ENCODE measurements around the gene SEPTIN7.

The SEPTIN7 gene

DNA sequence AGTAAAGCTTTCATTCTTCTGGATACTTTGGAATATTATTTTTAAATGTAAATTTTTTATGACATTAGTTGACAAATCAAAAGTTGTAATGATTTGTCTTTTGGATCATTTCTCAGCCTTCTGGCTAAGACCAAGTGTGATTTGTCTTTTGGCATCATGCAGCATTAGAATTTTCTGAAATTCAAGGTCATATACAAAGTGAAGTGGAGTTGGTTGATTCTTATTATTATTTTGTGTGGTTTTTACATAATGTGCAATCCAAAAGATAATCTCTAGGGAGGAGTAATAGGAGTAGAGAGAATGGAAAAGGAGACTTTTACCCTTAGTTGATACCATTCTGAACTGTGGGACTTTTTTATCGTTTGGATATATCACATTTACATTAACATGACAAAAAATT is 24.2 kb upstream of the SEPTIN7 start:
- no peaks in the 10 kb centered on the region for H3K9me3 Mint-ChIP-seq
- ATAC-seq (replicated peaks) (no peak), DNase-seq (no peak)
- no peak overlapping the region for H3K27ac Mint-ChIP-seq
- H3K4me3 Mint-ChIP-seq: no peak overlapping the region
- H3K27me3 Mint-ChIP-seq: no peaks in the 10 kb centered on the region
- H3K36me3 Mint-ChIP-seq: no peaks in the 10 kb centered on the region
- peaks cover 2 to 6% of the 10 kb centered on the region in 2 donors for H3K4me1 Mint-ChIP-seq

DNA sequence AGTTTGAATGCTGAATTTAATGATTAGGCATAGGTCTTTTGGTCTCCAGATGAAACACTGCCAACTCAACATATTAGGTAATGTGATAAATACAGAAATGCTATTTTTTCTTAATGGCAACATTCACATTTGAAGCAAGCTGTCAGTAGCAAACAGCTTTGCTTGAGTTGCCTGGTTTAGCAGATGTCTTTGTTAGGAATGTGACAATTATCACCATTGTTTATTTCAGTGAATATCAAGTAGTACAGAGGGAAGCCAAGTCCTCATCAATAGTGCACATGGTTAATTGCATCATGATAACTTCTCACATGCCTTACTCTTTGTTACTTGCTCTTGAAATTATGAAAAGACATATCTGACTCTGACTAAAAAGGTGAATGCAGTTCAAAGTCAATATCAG is 23.7 kb upstream of the SEPTIN7 start:
- no peak overlapping the region for H3K4me3 Mint-ChIP-seq
- H3K36me3 Mint-ChIP-seq: no peaks in the 10 kb centered on the region
- no peak for DNase-seq
- no peak for ATAC-seq (replicated peaks)
- H3K27me3 Mint-ChIP-seq: no peaks in the 10 kb centered on the region
- no peaks in the 10 kb centered on the region for H3K9me3 Mint-ChIP-seq
- H3K4me1 Mint-ChIP-seq: peaks cover 2 to 4% of the 10 kb centered on the region in 2 donors
- no peak overlapping the region for H3K27ac Mint-ChIP-seq

DNA sequence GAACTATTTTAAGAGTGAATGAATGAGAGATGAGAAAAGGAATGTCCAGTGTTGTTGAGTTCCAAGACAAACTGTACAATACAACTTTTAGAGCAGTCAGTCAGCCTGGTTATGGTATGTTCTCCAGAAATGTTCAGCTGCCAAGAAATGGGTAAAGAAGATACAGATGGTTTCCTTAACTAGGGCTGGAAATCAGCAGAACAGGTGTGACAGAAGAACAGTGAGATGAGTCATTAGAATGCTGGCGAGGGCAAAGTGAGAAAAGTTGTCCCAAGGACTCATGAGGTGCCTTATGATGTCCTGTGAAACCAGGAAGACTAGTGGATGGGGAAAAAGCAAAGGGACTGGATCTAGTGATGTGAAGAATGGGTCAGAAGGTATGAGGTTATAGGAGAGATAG is 20.8 kb upstream of the SEPTIN7 start:
- H3K9me3 Mint-ChIP-seq: no peaks in the 10 kb centered on the region
- no peak overlapping the region for H3K27ac Mint-ChIP-seq
- no peak for ATAC-seq (replicated peaks)

DNA sequence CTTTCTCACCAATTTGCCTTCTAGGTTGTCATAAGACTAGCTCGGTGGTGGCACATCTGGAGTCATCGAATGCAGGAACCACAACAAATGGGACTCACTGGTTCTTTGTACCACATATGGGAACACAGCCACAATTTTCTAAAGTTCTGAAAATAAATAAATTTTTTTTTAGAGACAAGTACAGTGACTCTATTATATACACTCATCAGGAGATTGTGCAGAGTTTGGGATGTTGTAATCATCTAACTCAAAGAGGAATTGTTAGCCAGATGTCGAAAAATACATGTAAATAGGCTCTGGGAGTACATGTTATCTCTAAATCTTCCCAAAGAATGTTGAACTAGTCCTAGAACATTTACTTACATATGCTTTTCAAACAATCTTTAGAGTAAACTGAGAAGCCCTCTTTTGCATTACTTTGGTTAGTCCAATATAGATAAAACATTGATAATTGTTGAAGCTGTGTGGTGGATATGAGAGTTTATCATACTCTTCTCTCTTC is 19.6 kb upstream of the SEPTIN7 start:
- DNase-seq (no peak), ATAC-seq (replicated peaks) (no peak)
- no peak overlapping the region for H3K4me3 Mint-ChIP-seq
- H3K27ac Mint-ChIP-seq: no peak overlapping the region
- H3K9me3 Mint-ChIP-seq: no peaks in the 10 kb centered on the region
- H3K36me3 Mint-ChIP-seq: no peaks in the 10 kb centered on the region
- no peaks in the 10 kb centered on the region for H3K4me1 Mint-ChIP-seq
- no peaks in the 10 kb centered on the region for H3K27me3 Mint-ChIP-seq

More for the DNA sequence above, 20.8 kb upstream of the SEPTIN7 start:
- DNase-seq: no peak
- H3K4me3 Mint-ChIP-seq: no peak overlapping the region
- H3K27me3 Mint-ChIP-seq: no peaks in the 10 kb centered on the region
- no peaks in the 10 kb centered on the region for H3K36me3 Mint-ChIP-seq
- H3K4me1 Mint-ChIP-seq: no peaks in the 10 kb centered on the region

DNA sequence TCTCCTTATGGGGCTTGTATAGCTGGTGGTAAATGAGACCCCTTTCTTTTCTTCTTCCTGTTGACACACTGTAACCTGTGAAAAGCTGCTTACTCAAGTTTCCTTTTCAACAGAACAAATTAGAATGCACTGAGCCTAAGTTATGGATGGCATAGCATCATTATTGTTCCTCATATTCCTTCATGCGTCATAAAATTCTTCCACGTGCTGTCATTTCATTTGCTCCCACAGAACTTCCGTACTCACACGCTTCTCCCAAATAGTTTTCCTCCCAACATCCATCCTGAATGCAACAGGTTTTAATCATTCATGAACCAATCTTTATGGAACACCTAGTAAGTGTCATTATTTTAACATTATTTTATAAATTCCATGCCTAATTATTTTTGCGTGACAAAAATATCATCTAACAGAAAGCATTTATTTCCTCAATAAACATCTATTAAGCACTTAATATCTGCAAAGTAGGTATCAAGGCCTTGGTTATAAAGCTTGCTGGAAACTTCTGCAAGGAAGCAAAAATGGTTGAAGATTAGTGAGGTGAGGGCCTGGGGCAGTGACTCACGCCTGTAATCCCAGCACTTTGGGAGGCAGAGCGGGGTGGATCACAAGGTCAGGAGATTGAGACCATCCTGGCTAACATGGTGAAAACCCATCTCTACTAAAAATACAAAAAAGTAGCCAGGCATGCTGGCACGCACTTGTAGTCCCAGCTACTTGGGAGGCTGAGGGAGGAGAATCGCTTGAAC is 18.9 kb upstream of the SEPTIN7 start:
- no peak for DNase-seq
- Mint-ChIP-seq H3K27ac (no peak overlapping the region), H3K9me3 (no peaks in the 10 kb centered on the region), H3K4me1 (no peaks in the 10 kb centered on the region), H3K36me3 (no peaks in the 10 kb centered on the region), H3K27me3 (no peaks in the 10 kb centered on the region), H3K4me3 (no peak overlapping the region)
- ATAC-seq (replicated peaks): no peak

DNA sequence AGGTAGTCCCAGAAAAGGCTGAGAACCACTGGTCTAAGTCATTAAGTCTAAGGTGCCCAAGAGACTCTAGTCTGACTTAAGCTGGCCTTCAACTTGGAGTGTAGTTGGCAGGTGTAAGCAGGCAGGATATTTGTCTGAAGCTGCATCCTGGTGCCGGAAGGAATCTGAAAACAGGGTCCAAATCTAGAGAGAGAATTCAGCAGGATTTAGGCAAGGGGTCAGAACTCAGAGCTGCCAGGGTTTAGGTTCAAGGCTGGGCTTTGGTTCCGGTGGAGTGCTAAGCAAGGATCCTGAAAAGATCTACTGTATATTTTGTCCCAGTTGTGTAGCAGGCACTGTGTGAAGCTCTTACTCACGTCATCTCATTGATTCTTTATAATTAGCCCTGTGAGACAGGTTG is 16.5 kb upstream of the SEPTIN7 start:
- Mint-ChIP-seq H3K27me3 (no peaks in the 10 kb centered on the region), H3K27ac (no peak overlapping the region)
- DNase-seq: no peak

DNA sequence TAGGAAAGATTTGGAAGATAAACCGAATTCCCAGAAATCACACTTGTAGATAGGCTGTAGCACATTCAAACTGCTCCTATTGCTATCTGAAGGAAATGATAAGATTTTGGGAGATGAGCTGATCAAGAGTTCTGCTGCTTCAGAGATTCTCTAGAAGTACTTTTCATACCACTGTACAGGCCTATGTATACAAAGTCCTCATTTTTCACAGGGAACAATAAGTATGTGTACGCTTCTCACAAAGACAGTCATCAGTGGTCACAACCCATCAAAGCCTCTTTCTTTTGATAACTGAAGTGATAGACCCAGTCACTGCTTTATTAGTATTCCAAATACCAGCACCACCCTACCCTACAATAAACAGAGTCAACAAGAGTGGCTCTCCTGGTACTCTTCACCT is 15.6 kb upstream of the SEPTIN7 start:
- Mint-ChIP-seq H3K4me3 (no peak overlapping the region), H3K27me3 (no peaks in the 10 kb centered on the region), H3K27ac (no peak overlapping the region), H3K36me3 (peaks cover 6 to 7% of the 10 kb centered on the region in 2 donors), H3K9me3 (peaks cover 6 to 8% of the 10 kb centered on the region in 2 donors), H3K4me1 (no peaks in the 10 kb centered on the region)
- DNase-seq (no peak), ATAC-seq (replicated peaks) (no peak)

More for the DNA sequence above, 16.5 kb upstream of the SEPTIN7 start:
- Mint-ChIP-seq H3K4me1 (no peaks in the 10 kb centered on the region), H3K36me3 (peaks cover 2 to 3% of the 10 kb centered on the region in 2 donors), H3K4me3 (no peak overlapping the region), H3K9me3 (peaks cover 3 to 4% of the 10 kb centered on the region in 2 donors)
- ATAC-seq (replicated peaks): no peak

DNA sequence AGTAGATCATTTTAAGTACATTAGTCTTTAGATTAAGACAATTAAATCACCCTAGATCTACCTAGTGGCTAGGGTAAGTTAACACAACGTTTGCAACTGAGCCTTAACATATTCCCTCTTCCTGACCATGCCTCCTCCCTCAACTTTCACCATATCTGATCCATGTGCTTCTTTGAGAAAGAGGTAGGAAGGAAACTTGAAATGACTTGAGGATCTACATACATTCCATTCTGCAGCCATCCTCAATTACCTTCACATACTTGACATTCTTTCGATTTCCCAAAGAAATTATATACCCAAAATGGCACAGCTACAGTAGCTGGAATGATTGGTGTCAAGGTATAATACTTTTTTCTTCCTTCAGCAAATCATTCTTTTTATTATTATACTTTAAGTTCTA is 12.9 kb upstream of the SEPTIN7 start:
- H3K27me3 Mint-ChIP-seq: no peaks in the 10 kb centered on the region
- peaks cover 6 to 7% of the 10 kb centered on the region in 2 donors for H3K36me3 Mint-ChIP-seq
- no peak for DNase-seq
- no peak overlapping the region for H3K27ac Mint-ChIP-seq
- no peaks in the 10 kb centered on the region for H3K4me1 Mint-ChIP-seq
- no peak for ATAC-seq (replicated peaks)
- peaks cover 6 to 8% of the 10 kb centered on the region in 2 donors for H3K9me3 Mint-ChIP-seq
- no peak overlapping the region for H3K4me3 Mint-ChIP-seq

DNA sequence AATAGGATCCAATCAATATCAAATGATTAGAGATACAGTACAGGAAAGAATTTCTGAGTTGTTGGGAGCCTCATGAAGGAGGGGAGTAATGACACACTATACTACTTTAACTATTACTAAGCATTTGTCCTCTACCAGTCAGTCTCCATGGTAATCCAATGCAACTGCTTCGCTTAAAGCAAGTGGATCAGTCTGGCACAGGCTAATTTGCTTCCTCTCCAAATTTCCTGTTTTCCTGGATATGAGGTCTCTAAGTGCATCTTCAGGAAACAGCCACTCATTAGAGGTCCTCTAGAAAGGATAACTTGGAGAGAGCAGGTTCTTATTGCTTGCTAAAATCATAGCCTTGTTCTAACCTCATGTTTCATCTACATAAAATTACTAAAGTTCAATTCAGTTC is 8.4 kb upstream of the SEPTIN7 start:
- DNase-seq (no peak), ATAC-seq (replicated peaks) (no peak)
- Mint-ChIP-seq H3K27me3 (no peaks in the 10 kb centered on the region), H3K4me1 (peaks cover 12 to 15% of the 10 kb centered on the region in 2 donors), H3K9me3 (peaks cover 6 to 8% of the 10 kb centered on the region in 2 donors), H3K27ac (no peak overlapping the region), H3K4me3 (no peak overlapping the region), H3K36me3 (peaks cover 8 to 17% of the 10 kb centered on the region in 2 donors)

DNA sequence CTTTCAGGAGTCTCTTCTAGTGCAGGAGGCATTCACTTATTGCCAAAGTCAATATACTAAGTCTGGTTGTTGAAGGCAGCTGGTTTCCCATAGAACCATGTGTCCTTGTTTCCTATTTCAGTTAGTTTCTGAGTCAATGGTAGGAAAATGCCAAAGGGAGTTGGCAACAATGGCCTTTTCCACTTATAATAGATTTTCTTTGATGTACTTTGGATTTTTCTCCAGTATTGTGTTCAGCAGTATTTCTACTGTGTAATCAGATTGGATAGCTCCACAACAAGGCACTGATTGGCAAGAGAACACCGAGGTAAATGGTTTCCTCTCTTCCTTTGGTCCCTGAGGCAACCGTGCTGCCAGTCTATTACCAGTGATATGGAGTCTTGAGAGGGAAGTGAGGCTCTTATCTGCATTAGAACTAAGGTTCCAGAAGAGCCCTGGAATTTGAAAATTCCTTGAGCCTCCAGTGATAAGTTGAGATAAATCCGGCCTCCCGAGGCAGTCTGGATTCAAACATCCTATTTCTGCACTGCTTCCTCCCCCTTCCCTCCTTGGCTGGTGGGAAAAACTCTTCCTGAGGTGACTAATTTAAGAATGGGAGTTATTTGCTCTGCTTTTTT is 7.9 kb upstream of the SEPTIN7 start:
- DNase-seq (no peak), ATAC-seq (replicated peaks) (no peak)
- H3K4me1 Mint-ChIP-seq: peaks cover 14 to 20% of the 10 kb centered on the region in 2 donors
- H3K4me3 Mint-ChIP-seq: no peak overlapping the region
- H3K36me3 Mint-ChIP-seq: peaks cover 8 to 20% of the 10 kb centered on the region in 2 donors
- no peak overlapping the region for H3K27ac Mint-ChIP-seq
- H3K9me3 Mint-ChIP-seq: peaks cover 6 to 8% of the 10 kb centered on the region in 2 donors
- H3K27me3 Mint-ChIP-seq: no peaks in the 10 kb centered on the region

DNA sequence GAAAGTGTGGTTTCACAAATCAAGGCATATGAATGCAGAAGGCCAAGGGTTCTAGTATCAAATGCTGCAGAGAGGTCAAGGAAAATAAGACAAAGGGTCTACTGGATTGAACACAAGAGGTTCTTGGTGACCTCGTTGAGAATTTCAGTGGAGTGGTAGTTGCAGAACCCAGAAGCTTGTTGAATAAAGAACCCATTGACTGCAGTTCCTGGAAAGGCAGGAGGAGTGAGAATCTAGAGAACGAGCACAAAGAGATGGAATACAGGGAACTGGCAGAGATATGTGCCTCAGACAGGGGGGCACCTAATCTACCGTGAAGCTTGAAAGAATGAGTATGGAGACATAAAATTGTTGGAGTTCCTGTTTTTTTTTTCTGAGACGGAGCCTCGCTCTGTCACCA is 3.5 kb upstream of the SEPTIN7 start:
- H3K27ac Mint-ChIP-seq: no peak overlapping the region
- no peak for ATAC-seq (replicated peaks)

DNA sequence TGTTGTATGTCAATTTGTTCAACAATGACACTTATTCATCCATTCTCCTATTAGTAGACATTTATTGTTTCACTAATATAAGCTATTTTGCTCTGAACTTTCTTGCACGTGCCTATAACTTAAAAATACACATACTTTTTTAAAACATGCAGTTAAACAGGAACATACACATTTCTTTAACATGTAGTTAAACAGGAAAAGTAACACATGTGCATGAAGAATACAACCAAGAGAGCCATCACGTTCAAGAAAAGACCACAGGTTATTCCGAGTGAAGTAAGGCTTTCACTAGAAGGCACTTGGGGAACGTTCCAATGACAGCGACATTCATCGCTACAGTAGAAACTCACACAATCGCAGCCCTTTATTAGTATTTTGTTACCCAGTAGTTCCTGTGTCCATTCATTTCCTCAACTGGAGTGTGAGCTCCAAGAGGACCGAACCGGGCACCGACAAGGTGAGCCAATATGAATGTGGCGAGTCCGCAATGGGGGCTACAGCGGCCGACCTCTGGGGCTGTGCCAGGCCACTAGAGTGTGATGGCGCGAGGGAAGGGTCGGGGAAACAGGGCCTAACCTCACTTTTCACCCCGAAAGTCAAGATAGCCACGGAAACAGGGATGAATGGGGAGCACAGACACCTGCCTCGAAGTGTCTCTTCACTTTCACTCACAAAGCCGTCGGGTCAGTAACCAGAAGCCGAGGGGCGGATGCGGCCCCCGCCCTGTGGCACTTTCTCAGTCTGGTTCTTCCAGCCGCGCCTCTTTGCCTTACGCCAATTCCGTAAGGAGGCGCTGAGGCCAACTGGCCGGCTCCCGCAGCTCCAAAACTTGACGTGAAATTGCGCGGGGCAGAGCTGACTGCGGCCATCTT is 775 bp upstream of the SEPTIN7 start:
- peak overlapping the region; percentile 94 to 99 for H3K4me3 Mint-ChIP-seq
- H3K9me3 Mint-ChIP-seq: no peaks in the 10 kb centered on the region
- peak; percentile 64 to 71 for ATAC-seq (replicated peaks)
- peak overlapping the region; percentile 99 for H3K27ac Mint-ChIP-seq
- DNase-seq: peak; percentile 91
- H3K36me3 Mint-ChIP-seq: peaks cover 25 to 44% of the 10 kb centered on the region in 2 donors
- H3K27me3 Mint-ChIP-seq: no peaks in the 10 kb centered on the region
- H3K4me1 Mint-ChIP-seq: peaks cover 34 to 59% of the 10 kb centered on the region in 2 donors

More for the DNA sequence above, 3.5 kb upstream of the SEPTIN7 start:
- DNase-seq: no peak
- H3K36me3 Mint-ChIP-seq: peaks cover 7 to 21% of the 10 kb centered on the region in 2 donors
- H3K4me1 Mint-ChIP-seq: peaks cover 16 to 31% of the 10 kb centered on the region in 2 donors
- H3K9me3 Mint-ChIP-seq: no peaks in the 10 kb centered on the region
- H3K4me3 Mint-ChIP-seq: no peak overlapping the region
- H3K27me3 Mint-ChIP-seq: no peaks in the 10 kb centered on the region

DNA sequence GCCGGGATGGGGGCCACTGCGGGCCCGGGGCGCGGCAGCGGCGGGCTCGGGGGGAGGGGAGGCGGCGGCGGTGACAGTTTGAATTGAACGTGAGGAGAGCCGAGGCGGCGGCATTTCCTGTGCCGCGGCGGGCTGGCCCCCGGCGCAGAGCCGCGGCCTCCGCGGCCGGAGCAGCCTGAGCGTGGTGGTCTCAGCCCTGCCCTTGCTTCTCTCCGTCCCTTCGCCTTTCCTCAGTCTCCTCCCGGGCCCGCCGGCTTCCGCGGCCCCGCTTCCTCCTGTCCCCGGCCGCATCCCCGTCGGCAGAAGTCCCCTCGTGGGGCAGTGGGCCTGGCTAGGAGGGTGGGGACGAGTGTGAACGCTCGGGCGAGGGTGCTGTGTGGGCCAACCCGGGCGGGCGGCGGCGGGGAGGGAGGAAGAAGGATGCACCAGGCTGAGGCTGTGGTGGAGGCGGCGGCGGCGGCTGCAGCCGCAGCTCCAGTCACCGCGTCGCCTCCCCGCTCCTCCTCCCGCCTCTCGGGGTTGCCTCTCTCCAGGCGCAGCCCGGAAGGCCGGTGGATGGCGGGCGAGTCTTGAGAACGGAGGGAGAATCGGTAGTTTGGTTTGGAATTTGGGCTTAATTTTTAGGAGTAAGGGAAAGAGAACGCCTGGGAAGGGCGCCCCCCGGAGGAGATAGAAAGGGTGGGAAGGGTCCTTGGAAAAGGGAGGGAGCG is 690 bp downstream of the SEPTIN7 start:
- ATAC-seq (replicated peaks): peak; percentile 49
- DNase-seq: peak; percentile 66
- Mint-ChIP-seq H3K9me3 (no peaks in the 10 kb centered on the region), H3K27me3 (no peaks in the 10 kb centered on the region), H3K4me3 (peak overlapping the region; percentile 94 to 99), H3K4me1 (peaks cover 38 to 65% of the 10 kb centered on the region in 2 donors), H3K36me3 (peaks cover 29 to 49% of the 10 kb centered on the region in 2 donors), H3K27ac (peak overlapping the region; percentile 99)

DNA sequence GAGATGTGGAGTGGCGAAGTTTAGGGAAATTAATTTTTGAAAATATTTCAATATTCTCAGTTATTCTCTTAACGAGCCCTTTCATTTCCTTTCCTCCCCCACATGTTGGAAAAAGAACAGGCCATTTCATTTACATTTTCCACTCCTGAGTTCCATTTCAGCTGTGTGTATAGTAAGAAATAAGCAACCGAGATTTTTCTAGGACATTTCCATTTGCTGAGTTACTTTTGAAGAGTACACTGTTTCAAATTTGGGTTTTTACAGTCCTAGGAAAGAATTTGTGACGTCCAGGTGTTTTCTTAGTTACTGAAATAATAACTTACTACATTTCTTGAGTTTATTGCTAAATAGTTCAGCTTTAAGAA is 1.2 kb downstream of the SEPTIN7 start:
- H3K27me3 Mint-ChIP-seq: no peaks in the 10 kb centered on the region
- no peak for ATAC-seq (replicated peaks)
- H3K27ac Mint-ChIP-seq: peak overlapping the region; percentile 99
- H3K9me3 Mint-ChIP-seq: no peaks in the 10 kb centered on the region
- peaks cover 29 to 45% of the 10 kb centered on the region in 2 donors for H3K36me3 Mint-ChIP-seq
- peaks cover 33 to 62% of the 10 kb centered on the region in 2 donors for H3K4me1 Mint-ChIP-seq
- peak overlapping the region; percentile 94 to 99 for H3K4me3 Mint-ChIP-seq
- DNase-seq: no peak

Data from stimulated activated naive B cell treated with anti-CD40 and anti-IgM and Interleukin-4, amounts not matched to agents 10 μg/mL and 1 μg/mL and 100 μg/mL, for 72 hours (primary cell).